Measurements from ENCODE around the gene CYP26C1. TPM values are rescaled to one million over a fixed set of nuclear protein-coding genes. Genes with fewer than 3 reads are reported as not detected.
"Not testable (repeated sequence)": the region's sequence is repeated elsewhere in the genome, so short reads cannot be mapped to it uniquely, and the experiment has no call there.

CYP26C1 gene
- total RNA-seq, 1 donor from 2014 or later: not detected

- TF ChIP-seq, protein P1, sequence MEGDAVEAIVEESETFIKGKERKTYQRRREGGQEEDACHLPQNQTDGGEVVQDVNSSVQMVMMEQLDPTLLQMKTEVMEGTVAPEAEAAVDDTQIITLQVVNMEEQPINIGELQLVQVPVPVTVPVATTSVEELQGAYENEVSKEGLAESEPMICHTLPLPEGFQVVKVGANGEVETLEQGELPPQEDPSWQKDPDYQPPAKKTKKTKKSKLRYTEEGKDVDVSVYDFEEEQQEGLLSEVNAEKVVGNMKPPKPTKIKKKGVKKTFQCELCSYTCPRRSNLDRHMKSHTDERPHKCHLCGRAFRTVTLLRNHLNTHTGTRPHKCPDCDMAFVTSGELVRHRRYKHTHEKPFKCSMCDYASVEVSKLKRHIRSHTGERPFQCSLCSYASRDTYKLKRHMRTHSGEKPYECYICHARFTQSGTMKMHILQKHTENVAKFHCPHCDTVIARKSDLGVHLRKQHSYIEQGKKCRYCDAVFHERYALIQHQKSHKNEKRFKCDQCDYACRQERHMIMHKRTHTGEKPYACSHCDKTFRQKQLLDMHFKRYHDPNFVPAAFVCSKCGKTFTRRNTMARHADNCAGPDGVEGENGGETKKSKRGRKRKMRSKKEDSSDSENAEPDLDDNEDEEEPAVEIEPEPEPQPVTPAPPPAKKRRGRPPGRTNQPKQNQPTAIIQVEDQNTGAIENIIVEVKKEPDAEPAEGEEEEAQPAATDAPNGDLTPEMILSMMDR (IDR thresholded peaks at IDR 0.05): no peak
These were observed 36.8 kb downstream of the CYP26C1 start for GRCh38 chr10:93097386-93097785.

DNA sequence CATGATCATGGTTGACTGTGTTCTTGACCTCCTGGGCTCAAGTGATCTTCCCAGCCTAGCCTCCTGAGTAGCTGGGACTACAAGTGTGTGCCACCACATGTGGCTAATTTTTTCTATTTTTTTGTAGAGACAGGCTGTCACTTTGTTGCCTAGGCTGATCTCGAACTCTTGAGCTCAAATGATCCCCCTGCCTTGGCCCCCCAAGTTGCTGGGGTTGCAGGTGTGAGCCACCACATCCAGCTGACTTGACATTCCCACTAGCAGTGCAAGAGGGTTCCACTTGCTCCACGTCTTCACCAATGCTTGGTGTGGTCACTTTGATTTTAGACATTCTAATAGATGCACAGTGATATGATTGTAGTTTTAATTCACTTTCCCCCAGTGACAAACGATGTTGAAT, 38.2 kb downstream of the CYP26C1 start:
- Histone ChIP-seq H3K36me3 (no peaks in the 10 kb centered on the region), H3K4me1 (no peaks in the 10 kb centered on the region), H3K9me3 (peaks cover 0 to under 1% of the 10 kb centered on the region in 2 donors), H3K4me3 (no peak overlapping the region), H3K27me3 (no peaks in the 10 kb centered on the region), H3K27ac (no peak overlapping the region)
- TF ChIP-seq, protein P1 (IDR thresholded peaks at IDR 0.05): no peak
- intact Hi-C loops (cut with DNase I): no loop called here
- DNase-seq (ENCODE audit: low spot score in 2 of 2): no peak

More at GRCh38 chr10:93097386-93097785, 36.8 kb downstream of the CYP26C1 start:
- no peaks in the 10 kb centered on the region for H3K36me3 ChIP-seq
- H3K27me3 ChIP-seq: no peaks in the 10 kb centered on the region
- no peak overlapping the region for H3K4me3 ChIP-seq
- no peak for DNase-seq (ENCODE audit: low spot score in 2 of 2)
- H3K27ac ChIP-seq: no peak overlapping the region
- intact Hi-C loops (cut with DNase I): no loop called here
- H3K9me3 ChIP-seq: no peaks in the 10 kb centered on the region
- no peaks in the 10 kb centered on the region for H3K4me1 ChIP-seq

DNA sequence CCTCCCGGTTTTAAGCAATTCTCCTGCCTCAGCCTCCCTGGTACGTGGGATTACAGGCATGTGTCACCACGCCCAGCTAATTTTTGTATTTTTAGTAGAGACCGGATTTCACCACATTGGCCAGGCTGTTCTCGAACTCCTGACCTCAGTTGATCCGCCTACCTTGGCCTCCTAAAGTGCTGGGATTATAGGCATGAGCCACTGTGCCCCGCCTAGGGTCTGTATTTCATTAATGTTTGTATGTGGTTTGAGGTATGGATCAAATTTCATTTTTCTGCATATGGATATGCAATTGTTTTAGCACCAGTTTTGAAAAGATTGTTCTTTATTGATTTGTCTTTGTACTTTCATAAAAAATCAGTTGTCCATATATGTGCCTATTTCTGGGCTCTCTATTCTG, 39.1 kb downstream of the CYP26C1 start:
- no peak for DNase-seq (ENCODE audit: low spot score in 2 of 2)
- TF ChIP-seq, protein P1 (IDR thresholded peaks at IDR 0.05): no peak
- Histone ChIP-seq H3K27me3 (no peaks in the 10 kb centered on the region), H3K27ac (no peak overlapping the region), H3K4me3 (no peak overlapping the region), H3K9me3 (peaks cover 0 to 5% of the 10 kb centered on the region in 2 donors), H3K36me3 (no peaks in the 10 kb centered on the region), H3K4me1 (no peaks in the 10 kb centered on the region)
- intact Hi-C loops (cut with DNase I): no loop called here

GRCh38 chr10:93101148-93101547, 40.5 kb downstream of the CYP26C1 start:
- H3K27ac ChIP-seq; intact Hi-C loops (cut with DNase I); H3K4me1 ChIP-seq; H3K36me3 ChIP-seq; H3K4me3 ChIP-seq; H3K27me3 ChIP-seq; H3K9me3 ChIP-seq; DNase-seq (ENCODE audit: low spot score in 2 of 2): not testable (repeated sequence)

DNA sequence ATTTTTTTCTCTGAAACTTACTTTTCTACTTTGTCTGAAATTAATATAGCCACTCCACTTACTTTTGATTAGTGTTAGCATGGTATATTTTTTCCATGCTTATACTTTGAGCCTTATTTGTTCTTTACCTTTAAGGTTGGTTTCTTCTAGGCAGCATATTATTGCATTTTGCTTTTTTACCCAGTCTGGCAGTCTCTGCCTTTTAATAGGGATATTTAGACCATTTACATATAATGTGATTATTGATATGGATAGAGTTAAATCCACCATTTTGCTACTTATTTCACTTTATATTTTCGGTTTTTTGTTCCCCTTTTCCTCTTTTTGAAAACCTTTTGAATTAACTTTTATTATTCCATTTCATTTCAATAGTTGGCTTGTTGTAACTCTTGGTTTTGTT, 43.4 kb downstream of the CYP26C1 start:
- intact Hi-C loops (cut with DNase I): no loop called here
- peaks cover 0 to 5% of the 10 kb centered on the region in 2 donors for H3K9me3 ChIP-seq
- no peak for DNase-seq (ENCODE audit: low spot score in 2 of 2)
- no peak overlapping the region for H3K4me3 ChIP-seq
- no peaks in the 10 kb centered on the region for H3K27me3 ChIP-seq
- H3K4me1 ChIP-seq: no peaks in the 10 kb centered on the region
- H3K36me3 ChIP-seq: no peaks in the 10 kb centered on the region
- TF ChIP-seq, protein P1 (IDR thresholded peaks at IDR 0.05): no peak
- H3K27ac ChIP-seq: no peak overlapping the region

GRCh38 chr10:93106631-93107072, 46.1 kb downstream of the CYP26C1 start:
- H3K9me3 ChIP-seq: peaks cover 0 to 5% of the 10 kb centered on the region in 2 donors
- DNase-seq (ENCODE audit: low spot score in 2 of 2): no peak
- no peak overlapping the region for H3K4me3 ChIP-seq
- H3K27me3 ChIP-seq: no peaks in the 10 kb centered on the region
- H3K36me3 ChIP-seq: no peaks in the 10 kb centered on the region
- intact Hi-C loops (cut with DNase I): no loop called here
- no peaks in the 10 kb centered on the region for H3K4me1 ChIP-seq
- H3K27ac ChIP-seq: no peak overlapping the region
- TF ChIP-seq, protein P1 (IDR thresholded peaks at IDR 0.05): no peak
